Osteoblast (primary cell): ENCODE results near the gene TBC1D4. TPM values are rescaled to one million over a fixed set of nuclear protein-coding genes. Genes with fewer than 3 reads are reported as not detected.

Experiments used
- DNase-seq: peaks from one replicate; pipeline ENCODE4 v3.0.0; 2011; ENCODE audit warnings: low spot score, mixed read lengths; ENCODE audit not compliant: insufficient read length; ENCODE audit errors: missing footprints
- H2AFZ ChIP-seq: 2 replicates; pipeline ENCODE4 v1.6.0; 2011; ENCODE audit warnings: mild to moderate bottlenecking, low read length
- H3K27ac ChIP-seq: 2 replicates; pipeline ENCODE4 v1.5.1; 2011; ENCODE audit warnings: mild to moderate bottlenecking, low read depth, low read length, moderate library complexity
- H3K27me3 ChIP-seq: 2 replicates; pipeline ENCODE4 v1.6.0; 2012; ENCODE audit warnings: mild to moderate bottlenecking, control low read depth, inconsistent platforms, low read length, moderate library complexity; ENCODE audit not compliant: insufficient read depth
- H3K36me3 ChIP-seq: 2 replicates; pipeline ENCODE4 v1.5.1; 2011; ENCODE audit warnings: mild to moderate bottlenecking, low read length, control low read depth, moderate library complexity; ENCODE audit not compliant: insufficient read depth
- H3K4me1 ChIP-seq: 2 replicates; pipeline ENCODE4 v1.5.1; 2011; ENCODE audit warnings: mild to moderate bottlenecking, low read length, control low read depth, moderate library complexity; ENCODE audit not compliant: insufficient read depth
- H3K4me2 ChIP-seq: 2 replicates; pipeline ENCODE4 v1.6.0; 2011; ENCODE audit warnings: mild to moderate bottlenecking, low read length; ENCODE audit not compliant: insufficient read depth
- H3K4me3 ChIP-seq: fragments of 200-600 bp; sonication (generic); 3 replicates; pipeline ENCODE4 v1.5.1; 2012; ENCODE audit warnings: mild to moderate bottlenecking, low read length, inconsistent platforms; ENCODE audit not compliant: insufficient read depth
- H3K79me2 ChIP-seq: 2 replicates; pipeline ENCODE4 v1.6.0; 2012; ENCODE audit warnings: mild to moderate bottlenecking, low read length, control low read depth, inconsistent platforms; ENCODE audit not compliant: insufficient read depth
- H3K9me3 ChIP-seq: 2 replicates; pipeline ENCODE4 v1.5.1; 2011; ENCODE audit warnings: low read depth, low read length, control low read depth
- H4K20me1 ChIP-seq: 2 replicates; pipeline ENCODE4 v1.6.0; 2012; ENCODE audit warnings: mild to moderate bottlenecking, low read length, control low read depth; ENCODE audit not compliant: insufficient read depth
- total RNA-seq: library from RNA; depleted of rRNA; stranded (reverse); fragments of >200 nt; gene quantifications from 2 replicates; pipeline ENCODE4 v1.2.3, GENCODE V29; 2012
- TF ChIP-seq, protein P1 (sequence below): IDR thresholded peaks from 2 replicates; pipeline ENCODE4 v1.5.1; 2011; ENCODE audit warnings: mild to moderate bottlenecking, low read depth, low read length, moderate library complexity; ENCODE audit errors: extremely low read depth

The TBC1D4 gene
- total RNA-seq, 1 donor, result 19.5 TPM

DNA sequence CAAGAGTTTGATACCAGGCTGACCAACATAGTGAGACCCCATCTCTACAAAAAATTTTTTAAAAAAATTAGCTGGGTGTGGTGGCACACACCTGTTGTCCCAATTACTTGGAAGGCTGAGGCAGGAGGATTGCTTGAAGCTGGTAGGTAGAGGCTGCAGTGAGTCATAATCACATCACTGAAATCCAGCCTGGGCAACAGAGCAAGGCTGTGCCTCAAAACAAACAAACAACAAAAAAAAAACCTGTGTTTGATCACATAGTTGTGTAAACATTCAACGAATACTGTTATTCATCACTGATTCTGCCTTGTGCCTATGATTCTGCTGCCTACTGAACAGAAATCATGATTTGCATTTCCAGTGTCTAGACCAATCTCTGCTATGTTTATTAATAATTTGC, 134.0 kb downstream of the TBC1D4 start:
- H3K79me2 ChIP-seq, result no peaks in the 10 kb centered on the region
- H3K4me3 ChIP-seq, result no peak overlapping the region
- no peak overlapping the region for H3K4me2 ChIP-seq
- no peaks in the 10 kb centered on the region for H4K20me1 ChIP-seq
- no peaks in the 10 kb centered on the region for H3K36me3 ChIP-seq
- TF ChIP-seq, protein P1, sequence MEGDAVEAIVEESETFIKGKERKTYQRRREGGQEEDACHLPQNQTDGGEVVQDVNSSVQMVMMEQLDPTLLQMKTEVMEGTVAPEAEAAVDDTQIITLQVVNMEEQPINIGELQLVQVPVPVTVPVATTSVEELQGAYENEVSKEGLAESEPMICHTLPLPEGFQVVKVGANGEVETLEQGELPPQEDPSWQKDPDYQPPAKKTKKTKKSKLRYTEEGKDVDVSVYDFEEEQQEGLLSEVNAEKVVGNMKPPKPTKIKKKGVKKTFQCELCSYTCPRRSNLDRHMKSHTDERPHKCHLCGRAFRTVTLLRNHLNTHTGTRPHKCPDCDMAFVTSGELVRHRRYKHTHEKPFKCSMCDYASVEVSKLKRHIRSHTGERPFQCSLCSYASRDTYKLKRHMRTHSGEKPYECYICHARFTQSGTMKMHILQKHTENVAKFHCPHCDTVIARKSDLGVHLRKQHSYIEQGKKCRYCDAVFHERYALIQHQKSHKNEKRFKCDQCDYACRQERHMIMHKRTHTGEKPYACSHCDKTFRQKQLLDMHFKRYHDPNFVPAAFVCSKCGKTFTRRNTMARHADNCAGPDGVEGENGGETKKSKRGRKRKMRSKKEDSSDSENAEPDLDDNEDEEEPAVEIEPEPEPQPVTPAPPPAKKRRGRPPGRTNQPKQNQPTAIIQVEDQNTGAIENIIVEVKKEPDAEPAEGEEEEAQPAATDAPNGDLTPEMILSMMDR, result no peak
- H3K27ac ChIP-seq, result peak overlapping the region; percentile 60
- H2AFZ ChIP-seq, result no peak overlapping the region
- DNase-seq, result no peak
- no peaks in the 10 kb centered on the region for H3K27me3 ChIP-seq
- no peaks in the 10 kb centered on the region for H3K9me3 ChIP-seq
- peaks cover 19% of the 10 kb centered on the region for H3K4me1 ChIP-seq

DNA sequence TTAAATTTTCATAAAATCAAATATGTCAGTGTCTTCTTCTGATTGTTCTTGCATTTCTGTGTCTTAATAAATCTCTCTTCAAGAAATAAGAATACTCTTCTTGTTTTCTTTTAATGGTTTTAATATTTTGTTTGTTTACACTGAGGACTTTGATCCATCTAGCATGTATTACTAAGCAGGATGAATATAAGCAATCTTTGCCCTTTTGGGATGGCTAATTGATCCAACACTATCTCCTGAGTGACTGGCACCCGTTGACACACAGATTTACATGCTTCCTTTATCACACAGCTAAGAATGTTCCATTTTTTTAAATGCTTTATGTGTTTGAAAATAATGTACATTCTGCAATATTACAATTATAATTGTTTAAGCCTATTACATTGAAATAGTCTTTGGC, 134.5 kb downstream of the TBC1D4 start:
- Histone ChIP-seq H4K20me1 (no peaks in the 10 kb centered on the region), H3K36me3 (no peaks in the 10 kb centered on the region), H3K4me3 (no peak overlapping the region), H3K27ac (no peak overlapping the region), H3K4me2 (no peak overlapping the region), H3K9me3 (no peaks in the 10 kb centered on the region), H3K4me1 (peaks cover 17% of the 10 kb centered on the region), H3K27me3 (no peaks in the 10 kb centered on the region), H2AFZ (no peak overlapping the region), H3K79me2 (no peaks in the 10 kb centered on the region)
- TF ChIP-seq, protein P1, result no peak
- DNase-seq, result no peak

DNA sequence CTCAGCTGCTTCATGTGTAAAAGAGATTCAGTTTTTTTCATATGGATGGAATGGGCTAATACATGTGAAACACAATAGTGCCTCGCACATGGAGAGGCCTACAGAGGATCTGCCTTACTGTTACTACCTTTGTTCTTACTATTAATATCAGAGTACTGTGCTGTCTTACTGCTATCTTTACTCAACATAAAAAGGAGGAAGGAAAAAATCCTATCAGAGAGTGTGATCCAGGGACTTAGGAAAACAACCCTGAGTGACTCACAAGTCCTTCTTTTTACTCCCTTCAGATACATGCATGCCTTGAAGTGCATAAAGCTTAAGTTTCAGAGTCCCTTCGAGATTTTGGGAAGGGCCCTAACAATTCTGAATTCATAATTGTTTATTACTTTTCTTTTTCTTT, 136.8 kb downstream of the TBC1D4 start:
- DNase-seq, result peak; percentile 35
- Histone ChIP-seq H3K79me2 (no peaks in the 10 kb centered on the region), H3K4me3 (no peak overlapping the region), H3K4me1 (peaks cover 17% of the 10 kb centered on the region), H2AFZ (peak overlapping the region; percentile 1), H3K27ac (no peak overlapping the region), H3K9me3 (no peaks in the 10 kb centered on the region), H4K20me1 (no peaks in the 10 kb centered on the region), H3K36me3 (no peaks in the 10 kb centered on the region), H3K27me3 (no peaks in the 10 kb centered on the region), H3K4me2 (no peak overlapping the region)
- TF ChIP-seq, protein P1, result no peak

DNA sequence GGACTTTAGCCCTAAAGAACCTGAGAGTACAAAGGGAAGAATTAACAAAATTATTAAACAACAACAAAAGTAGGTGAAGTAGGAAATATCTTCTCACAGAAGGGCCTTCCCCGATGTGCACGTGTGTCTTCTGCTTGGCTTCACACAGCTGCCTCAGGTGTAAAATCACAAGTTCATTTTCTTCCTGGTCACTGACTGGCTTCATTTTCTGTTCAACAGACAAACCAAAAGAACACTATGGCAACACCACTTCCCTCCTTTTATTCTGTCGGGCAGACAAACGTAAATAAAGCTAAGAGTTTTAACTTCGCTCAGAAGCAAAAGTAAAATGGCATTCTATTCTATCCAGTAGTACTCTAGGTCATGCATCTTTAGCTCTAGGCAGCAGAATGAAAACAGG, 140.9 kb downstream of the TBC1D4 start:
- no peaks in the 10 kb centered on the region for H3K27me3 ChIP-seq
- no peaks in the 10 kb centered on the region for H3K79me2 ChIP-seq
- H3K4me2 ChIP-seq, result no peak overlapping the region
- H2AFZ ChIP-seq, result no peak overlapping the region
- H3K4me1 ChIP-seq, result peaks cover 9% of the 10 kb centered on the region
- H4K20me1 ChIP-seq, result no peaks in the 10 kb centered on the region
- no peak for DNase-seq
- H3K9me3 ChIP-seq, result no peaks in the 10 kb centered on the region
- H3K4me3 ChIP-seq, result no peak overlapping the region
- no peak overlapping the region for H3K27ac ChIP-seq
- TF ChIP-seq, protein P1, result no peak
- H3K36me3 ChIP-seq, result peaks cover 9% of the 10 kb centered on the region
